Panc1 (cell line): ENCODE results near the gene TMEM273.

Experiments
- CTCF ChIP-seq: fragments of 450-650 bp; IDR thresholded peaks from 2 replicates; pipeline ENCODE4 v1.5.1; 2017; ENCODE audit warnings: mild to moderate bottlenecking
- POLR2AphosphoS5 ChIP-seq: IDR thresholded peaks from 2 replicates; pipeline ENCODE4 v1.6.1; 2012; ENCODE audit warnings: mild to moderate bottlenecking, low read depth, low read length, moderate library complexity

- no peak for TF ChIP-seq CTCF
- TF ChIP-seq POLR2AphosphoS5, result no peak
Observed at GRCh38 chr10:49197171-49197570, 9.0 kb upstream of the TMEM273 start.
